NB4 (cell line): ENCODE data around the gene SSBP1.
"Not testable (repeated sequence)": the region's sequence is repeated elsewhere in the genome, so short reads cannot be mapped to it uniquely, and the experiment has no call there.

Experiments
- DNase-seq: peaks from one replicate; pipeline ENCODE4 v3.0.0; 2010; ENCODE audit warnings: low read depth
- H3K4me3 ChIP-seq: one replicate; pipeline ENCODE4 v1.5.1; 2011; ENCODE audit warnings: mild to moderate bottlenecking, low read depth, low read length, moderate library complexity
- MYC ChIP-seq: IDR thresholded peaks from 2 replicates; pipeline ENCODE4 v1.6.1; 2011; ENCODE audit warnings: low read depth, low read length
- POLR2A ChIP-seq: IDR thresholded peaks from 2 replicates; pipeline ENCODE4 v1.6.1; 2011; ENCODE audit warnings: mild to moderate bottlenecking; ENCODE audit not compliant: insufficient read length; ENCODE audit errors: extremely low read depth
- TF ChIP-seq, protein P1 (sequence below): IDR thresholded peaks from 2 replicates; pipeline ENCODE4 v1.6.1; 2011; ENCODE audit warnings: low read depth, low read length
- TF ChIP-seq, protein P2 (sequence below): IDR thresholded peaks from one replicate; pipeline ENCODE4 v1.5.1; 2012; ENCODE audit warnings: low read depth, low read length

The SSBP1 gene

GRCh38 chr7:141763797-141764196, 25.6 kb downstream of the SSBP1 start, which contains the start of gene TAS2R3:
Gene TAS2R3, plus strand, starts transcription at chr7:141764097. Its CDS starts 62 bp downstream, at chr7:141764159.
- DNase-seq: no peak
- no peak within 1 kb of the TSS for H3K4me3 ChIP-seq
- TF ChIP-seq POLR2A: no peak
- TF ChIP-seq, protein P1, sequence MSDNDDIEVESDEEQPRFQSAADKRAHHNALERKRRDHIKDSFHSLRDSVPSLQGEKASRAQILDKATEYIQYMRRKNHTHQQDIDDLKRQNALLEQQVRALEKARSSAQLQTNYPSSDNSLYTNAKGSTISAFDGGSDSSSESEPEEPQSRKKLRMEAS: no peak
- TF ChIP-seq MYC: no peak
- TF ChIP-seq, protein P2, sequence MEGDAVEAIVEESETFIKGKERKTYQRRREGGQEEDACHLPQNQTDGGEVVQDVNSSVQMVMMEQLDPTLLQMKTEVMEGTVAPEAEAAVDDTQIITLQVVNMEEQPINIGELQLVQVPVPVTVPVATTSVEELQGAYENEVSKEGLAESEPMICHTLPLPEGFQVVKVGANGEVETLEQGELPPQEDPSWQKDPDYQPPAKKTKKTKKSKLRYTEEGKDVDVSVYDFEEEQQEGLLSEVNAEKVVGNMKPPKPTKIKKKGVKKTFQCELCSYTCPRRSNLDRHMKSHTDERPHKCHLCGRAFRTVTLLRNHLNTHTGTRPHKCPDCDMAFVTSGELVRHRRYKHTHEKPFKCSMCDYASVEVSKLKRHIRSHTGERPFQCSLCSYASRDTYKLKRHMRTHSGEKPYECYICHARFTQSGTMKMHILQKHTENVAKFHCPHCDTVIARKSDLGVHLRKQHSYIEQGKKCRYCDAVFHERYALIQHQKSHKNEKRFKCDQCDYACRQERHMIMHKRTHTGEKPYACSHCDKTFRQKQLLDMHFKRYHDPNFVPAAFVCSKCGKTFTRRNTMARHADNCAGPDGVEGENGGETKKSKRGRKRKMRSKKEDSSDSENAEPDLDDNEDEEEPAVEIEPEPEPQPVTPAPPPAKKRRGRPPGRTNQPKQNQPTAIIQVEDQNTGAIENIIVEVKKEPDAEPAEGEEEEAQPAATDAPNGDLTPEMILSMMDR: no peak

DNA sequence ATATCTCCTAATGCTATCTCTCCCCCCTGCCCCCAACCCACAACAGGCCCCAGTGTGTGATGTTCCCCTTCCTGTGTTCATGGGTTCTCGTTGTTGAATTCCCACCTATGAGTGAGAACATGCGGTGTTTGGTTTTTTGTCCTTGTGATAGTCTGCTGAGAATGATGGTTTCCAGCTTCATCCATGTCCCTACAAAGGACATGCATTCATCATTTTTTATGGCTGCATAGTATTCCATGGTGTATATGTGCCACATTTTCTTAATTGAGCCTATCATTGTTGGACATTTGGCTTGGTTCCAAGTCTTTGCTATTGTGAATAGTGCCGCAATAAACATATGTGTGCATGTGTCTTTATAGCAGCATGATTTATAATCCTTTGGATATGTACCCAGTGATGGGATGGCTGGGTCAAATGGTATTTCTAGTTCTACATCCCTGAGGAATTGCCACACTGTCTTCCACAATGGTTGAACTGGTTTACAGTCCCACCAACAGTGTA, 32.0 kb downstream of the SSBP1 start:
- DNase-seq, H3K4me3 ChIP-seq: not testable (repeated sequence)

GRCh38 chr7:141776374-141776773, 38.2 kb downstream of the SSBP1 start, which contains the start of gene TAS2R4:
Gene TAS2R4, plus strand, starts transcription at chr7:141776674. Its CDS starts 1,815 bp downstream, at chr7:141778489.
- TF ChIP-seq, protein P1: no peak
- TF ChIP-seq, protein P2: no peak
- TF ChIP-seq POLR2A (no peak), MYC (no peak)
- H3K4me3 ChIP-seq: no peak within 1 kb of the TSS

GRCh38 chr7:141785706-141786552, 47.8 kb downstream of the SSBP1 start:
- no peak overlapping the region for H3K4me3 ChIP-seq
- TF ChIP-seq, protein P1: no peak
- TF ChIP-seq, protein P2: peak; percentile 93
- TF ChIP-seq POLR2A: no peak
- TF ChIP-seq MYC: no peak
- DNase-seq: peak; percentile 79

More at GRCh38 chr7:141776374-141776773, 38.2 kb downstream of the SSBP1 start, which contains the start of gene TAS2R4:
- no peak for DNase-seq

GRCh38 chr7:141788296-141788695, 50.1 kb downstream of the SSBP1 start:
- H3K4me3 ChIP-seq: no peak overlapping the region
- TF ChIP-seq MYC: no peak
- TF ChIP-seq, protein P1: no peak
- TF ChIP-seq, protein P2: no peak
- no peak for TF ChIP-seq POLR2A
- no peak for DNase-seq

DNA sequence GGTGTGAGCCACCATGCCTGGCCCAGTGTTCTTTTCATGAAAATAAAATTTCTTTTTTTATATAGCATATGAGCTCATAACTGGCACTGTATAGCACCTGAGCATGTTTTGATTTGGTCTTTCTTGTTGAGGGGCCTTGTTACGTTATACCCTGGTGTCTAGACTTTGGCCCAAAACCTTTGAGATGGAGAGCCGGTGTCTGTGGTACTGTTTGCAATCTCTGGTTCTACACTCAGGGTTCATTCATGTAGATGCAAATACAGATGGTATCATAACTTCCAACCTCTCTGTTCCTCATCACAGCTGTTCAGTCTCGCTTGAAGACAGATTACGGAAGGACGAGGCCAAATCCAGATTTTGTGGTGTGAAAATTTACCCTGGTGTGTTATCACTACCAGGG, 51.8 kb downstream of the SSBP1 start, which contains the start of gene TAS2R5:
TSS of gene TAS2R5 (plus strand) at position 301 of the 400 bp plus-strand sequence. CDS start 145 bp downstream, outside the sequence.
- TF ChIP-seq POLR2A: no peak
- TF ChIP-seq, protein P2: no peak
- no peak for DNase-seq
- H3K4me3 ChIP-seq: no peak within 1 kb of the TSS
